ENCODE measurements around the gene UCHL3.

The UCHL3 gene

GRCh38 chr13:75635101-75635827 is 85.7 kb downstream of the UCHL3 start:
- peak; percentile 16 for DNase-seq

DNA sequence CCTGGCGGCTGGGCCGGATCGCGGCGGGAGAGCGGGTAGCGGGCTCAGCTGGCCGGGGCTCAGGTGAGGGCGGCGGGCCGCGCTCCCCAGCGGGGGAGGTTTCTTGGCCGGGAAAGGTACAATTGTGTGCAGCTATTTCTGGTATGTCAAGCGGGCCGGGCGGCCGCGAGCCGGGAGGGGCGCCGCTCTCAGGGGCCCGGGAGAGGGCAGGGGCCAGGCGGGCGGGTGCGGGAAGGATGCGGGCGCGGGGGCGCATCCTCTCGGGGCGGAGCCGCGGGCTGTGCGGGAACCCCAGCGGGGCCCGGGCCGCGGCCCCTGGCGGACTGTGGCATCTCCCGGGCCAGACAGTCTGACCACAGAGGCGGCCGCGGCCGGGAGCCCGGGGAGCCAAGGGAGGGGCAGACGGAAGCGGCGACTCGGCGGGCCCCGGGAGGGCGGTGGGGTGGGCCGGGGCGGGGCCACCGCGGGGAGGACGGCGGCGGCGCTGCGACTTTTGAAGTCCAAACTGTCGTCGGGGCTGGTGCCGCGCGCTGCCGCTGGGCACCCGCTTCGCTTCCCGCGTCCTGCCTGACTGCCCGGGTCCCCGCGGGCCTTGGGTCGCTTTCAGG is 86.3 kb downstream of the UCHL3 start, which contains the start of gene LMO7:
TSS of gene LMO7 (plus strand) at position 503 of the 608 bp plus-strand sequence. CDS start 328 bp downstream, outside the sequence.
- peak; percentile 48 for DNase-seq

- peak; percentile 49 for DNase-seq
These were observed 87.0 kb downstream of the UCHL3 start for GRCh38 chr13:75636436-75637180.

DNA sequence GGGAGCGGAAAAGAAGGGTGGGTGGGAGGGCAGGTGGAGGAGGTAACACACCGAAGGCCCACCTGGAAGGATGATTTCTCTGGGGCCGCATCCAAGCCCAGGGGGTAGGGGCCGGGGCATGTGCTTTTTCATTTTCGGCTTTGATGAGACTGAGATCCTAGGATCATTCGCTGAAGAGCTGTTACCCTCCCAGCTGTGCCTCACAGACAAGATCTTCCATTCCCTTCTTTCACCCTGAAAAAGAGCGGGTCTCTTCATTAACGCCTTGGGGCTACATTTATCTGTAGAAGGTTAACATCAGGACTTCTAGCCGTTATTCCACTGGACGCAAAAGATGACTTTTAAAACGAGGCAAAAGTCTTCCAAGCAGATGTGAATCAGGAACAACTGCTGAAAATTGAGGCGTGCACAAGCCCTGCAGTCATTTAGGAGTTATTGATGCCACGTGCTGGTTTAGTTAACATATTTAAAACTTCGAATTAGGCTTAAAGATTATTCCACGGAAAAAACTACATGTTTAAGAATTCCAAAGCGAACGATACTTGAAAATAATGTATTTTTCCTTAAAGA is 87.7 kb downstream of the UCHL3 start:
- DNase-seq, result no peak

DNA sequence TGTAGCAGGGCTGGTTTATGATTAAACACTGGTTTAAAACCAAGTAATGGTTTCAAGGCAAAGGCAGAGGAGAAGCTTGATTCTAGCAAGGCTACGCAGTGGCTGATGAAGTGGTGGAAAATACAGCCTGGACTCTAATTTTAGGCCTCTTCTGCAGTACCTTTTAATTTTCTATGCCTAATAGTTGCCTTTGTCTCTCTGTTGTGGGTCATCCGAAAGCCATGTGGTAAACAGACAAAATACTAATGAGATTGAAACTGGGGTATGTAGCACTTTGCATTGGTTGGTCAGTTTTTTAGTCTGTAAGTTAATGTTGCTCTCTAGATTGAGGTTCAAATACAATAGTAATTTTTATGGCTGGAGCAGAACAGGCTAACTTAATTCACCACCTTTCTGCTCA is 89.9 kb downstream of the UCHL3 start:
- no peak for DNase-seq

GRCh38 chr13:75641026-75641425 is 91.4 kb downstream of the UCHL3 start:
- no peak for DNase-seq

GRCh38 chr13:75643182-75643581 is 93.6 kb downstream of the UCHL3 start:
- no peak for DNase-seq

GRCh38 chr13:75643693-75644092 is 94.1 kb downstream of the UCHL3 start:
- DNase-seq, result no peak

- DNase-seq, result no peak
These were observed 95.5 kb downstream of the UCHL3 start for GRCh38 chr13:75645141-75645540.

GRCh38 chr13:75647126-75647784 is 97.7 kb downstream of the UCHL3 start:
- DNase-seq, result no peak

DNA sequence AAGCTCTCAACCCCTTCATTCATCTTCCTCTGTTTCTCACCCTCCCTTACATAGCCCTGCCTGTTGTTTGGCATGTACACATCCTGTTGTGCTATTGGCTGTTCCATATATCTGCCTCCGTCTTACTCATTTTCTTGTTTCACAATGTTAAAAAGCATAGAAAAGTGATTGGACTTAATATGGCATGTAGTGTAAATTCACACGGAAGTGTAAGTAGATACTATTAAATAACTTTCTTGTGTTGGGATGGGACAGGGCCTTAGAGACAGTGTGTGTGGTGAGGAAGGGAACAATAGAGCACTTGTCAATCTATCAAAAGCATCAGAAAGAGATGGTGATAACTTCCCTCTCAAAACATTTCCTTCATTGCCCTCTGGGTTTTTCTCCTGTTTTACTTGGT is 98.9 kb downstream of the UCHL3 start:
- DNase-seq, result no peak

- no peak for DNase-seq
These were observed 101.4 kb downstream of the UCHL3 start for GRCh38 chr13:75651013-75651412.

DNA sequence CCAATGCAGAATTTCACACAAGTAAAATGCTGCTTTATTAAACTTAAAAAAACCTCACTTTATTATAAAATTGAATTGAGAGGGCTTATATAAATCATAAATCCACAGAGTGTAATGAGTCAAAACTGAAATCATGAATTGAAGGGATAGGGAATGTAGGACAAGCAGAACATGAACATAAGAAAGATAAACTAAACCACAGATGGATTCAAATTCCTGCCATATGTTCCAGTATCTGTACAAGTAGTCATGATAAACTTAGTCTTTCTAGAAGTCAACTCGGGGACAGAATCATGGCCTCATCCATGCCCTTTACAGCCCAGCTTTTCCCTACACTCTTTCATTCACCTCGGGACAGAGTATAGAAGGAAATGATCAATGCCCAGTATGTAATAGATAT is 103.1 kb downstream of the UCHL3 start:
- DNase-seq, result no peak
